Panc1 (cell line): ENCODE measurements around the gene PEPD. TPM values are rescaled to one million over a fixed set of nuclear protein-coding genes. Genes with fewer than 3 reads are reported as not detected.

ENCODE experiments used
- ATAC-seq: fragments of 200-7000 bp; cut with Tn5 transposase; 2 replicates; pipeline ENCODE4 v1.9.1; 2020; ENCODE audit warnings: mild to moderate bottlenecking, moderate library complexity
- BruUV-seq: library from RNA; stranded (reverse); fragments of 400-500 nt; replicated peaks from 2 replicates; lab custom pipeline; 2021; lab: Mats Ljungman, UMichigan
- CTCF ChIA-PET: fragments of 300-600 bp; sonication (Branson Sonifier 250); formaldehyde crosslinking; loops from one replicate; lab custom pipeline; 2022; ENCODE audit warnings: antibody characterized with exemption; lab: Charles Lee
- POLR2A ChIA-PET: fragments of 300-600 bp; sonication (Branson Sonifier 250); formaldehyde crosslinking; loops from one replicate; lab custom pipeline; 2022; ENCODE audit warnings: antibody characterized with exemption; lab: Charles Lee
- DNase-seq: peaks from one replicate; pipeline ENCODE4 v3.0.0-alpha.2; 2010; ENCODE audit warnings: low read depth, low spot score
- H3K27ac ChIP-seq: 2 replicates; pipeline ENCODE4 v1.5.1; 2011; ENCODE audit warnings: mild to moderate bottlenecking, low read length, inconsistent platforms
- H3K27me3 ChIP-seq: fragments of 200-500 bp; sonication (Bioruptor generic); 2 replicates; pipeline ENCODE4 v1.6.0; 2014; ENCODE audit warnings: low read length, inconsistent platforms; ENCODE audit not compliant: control insufficient read depth, insufficient read depth
- H3K36me3 ChIP-seq: fragments of 200-500 bp; sonication (Bioruptor generic); 2 replicates; pipeline ENCODE4 v1.5.1; 2014; ENCODE audit warnings: inconsistent platforms, mild to moderate bottlenecking, low read length, moderate library complexity; ENCODE audit not compliant: control insufficient read depth, insufficient read depth
- H3K4me1 ChIP-seq: 2 replicates; pipeline ENCODE4 v1.5.1; 2011; ENCODE audit warnings: inconsistent platforms, mild to moderate bottlenecking, low read length, moderate library complexity; ENCODE audit not compliant: control insufficient read depth, insufficient read depth
- H3K4me3 ChIP-seq, 2 experiments: 2 replicates each; pipeline ENCODE4 v1.5.1; 2011 to 2012; ENCODE audit warnings: low read depth in 2 of 2, low read length in 2 of 2, mild to moderate bottlenecking in 2 of 2, inconsistent platforms in 1 of 2, moderate library complexity in 1 of 2
- H3K9me3 ChIP-seq: fragments of 200-500 bp; sonication (Bioruptor generic); 2 replicates; pipeline ENCODE4 v1.5.1; 2014; ENCODE audit warnings: low read depth, mild to moderate bottlenecking, inconsistent platforms, low read length, moderate library complexity; ENCODE audit not compliant: control insufficient read depth, insufficient read depth
- CTCF ChIP-seq: fragments of 450-650 bp; IDR thresholded peaks from 2 replicates; pipeline ENCODE4 v1.5.1; 2017; ENCODE audit warnings: mild to moderate bottlenecking
- POLR2AphosphoS5 ChIP-seq: IDR thresholded peaks from 2 replicates; pipeline ENCODE4 v1.6.1; 2012; ENCODE audit warnings: mild to moderate bottlenecking, low read depth, low read length, moderate library complexity
- SIN3A ChIP-seq: IDR thresholded peaks from 2 replicates; pipeline ENCODE4 v1.6.1; 2012; ENCODE audit warnings: low read depth, mild to moderate bottlenecking, low read length, moderate library complexity, borderline replicate concordance; ENCODE audit not compliant: insufficient read depth
- TCF7L2 ChIP-seq: IDR thresholded peaks from 2 replicates; pipeline ENCODE4 v1.6.1; 2011; ENCODE audit warnings: mild to moderate bottlenecking, low read depth, low read length, inconsistent platforms
- in situ Hi-C: cut with HindIII; loops from 2 replicates; pipeline ENCODE4 v1.10.0; 2016; ENCODE audit warnings: low sequenced_read_pairs, low pct_unique_long_range_greater_than_20kb
- intact Hi-C: fragments of 100-400 bp; cut with micrococcal nuclease; formaldehyde crosslinking; loops from one replicate; pipeline ENCODE4 v1.10.0; 2022; ENCODE audit not compliant: unreplicated experiment
- total RNA-seq: library from RNA; stranded (reverse); gene quantifications from one replicate; pipeline ENCODE4 v1.2.1, GENCODE V29; 2021; ENCODE audit not compliant: unreplicated experiment
- TF ChIP-seq, protein P1 (sequence below), 2 experiments: IDR thresholded peaks; 2 replicates each; pipeline ENCODE4 v1.6.1; 2011 to 2012; ENCODE audit warnings: low read depth in 2 of 2, control low read depth in 1 of 2, low read length in 1 of 2, mild to moderate bottlenecking in 1 of 2, moderate library complexity in 1 of 2; ENCODE audit not compliant: insufficient read depth in 1 of 2

Gene PEPD
- total RNA-seq, 1 experiment from 2014 or later = 102 TPM

- Histone ChIP-seq H3K27me3 (peaks cover 8% of the 10 kb centered on the region), H3K36me3 (no peaks in the 10 kb centered on the region), H3K27ac (no peak overlapping the region), H3K4me3 (no peak overlapping the region), H3K9me3 (no peaks in the 10 kb centered on the region), H3K4me1 (no peaks in the 10 kb centered on the region)
- intact Hi-C loops = no loop called here
- no peak for ATAC-seq
- no peak for DNase-seq
- TF ChIP-seq POLR2AphosphoS5 (no peak), CTCF (no peak), SIN3A (no peak), TCF7L2 (no peak)
- TF ChIP-seq, protein P1, sequence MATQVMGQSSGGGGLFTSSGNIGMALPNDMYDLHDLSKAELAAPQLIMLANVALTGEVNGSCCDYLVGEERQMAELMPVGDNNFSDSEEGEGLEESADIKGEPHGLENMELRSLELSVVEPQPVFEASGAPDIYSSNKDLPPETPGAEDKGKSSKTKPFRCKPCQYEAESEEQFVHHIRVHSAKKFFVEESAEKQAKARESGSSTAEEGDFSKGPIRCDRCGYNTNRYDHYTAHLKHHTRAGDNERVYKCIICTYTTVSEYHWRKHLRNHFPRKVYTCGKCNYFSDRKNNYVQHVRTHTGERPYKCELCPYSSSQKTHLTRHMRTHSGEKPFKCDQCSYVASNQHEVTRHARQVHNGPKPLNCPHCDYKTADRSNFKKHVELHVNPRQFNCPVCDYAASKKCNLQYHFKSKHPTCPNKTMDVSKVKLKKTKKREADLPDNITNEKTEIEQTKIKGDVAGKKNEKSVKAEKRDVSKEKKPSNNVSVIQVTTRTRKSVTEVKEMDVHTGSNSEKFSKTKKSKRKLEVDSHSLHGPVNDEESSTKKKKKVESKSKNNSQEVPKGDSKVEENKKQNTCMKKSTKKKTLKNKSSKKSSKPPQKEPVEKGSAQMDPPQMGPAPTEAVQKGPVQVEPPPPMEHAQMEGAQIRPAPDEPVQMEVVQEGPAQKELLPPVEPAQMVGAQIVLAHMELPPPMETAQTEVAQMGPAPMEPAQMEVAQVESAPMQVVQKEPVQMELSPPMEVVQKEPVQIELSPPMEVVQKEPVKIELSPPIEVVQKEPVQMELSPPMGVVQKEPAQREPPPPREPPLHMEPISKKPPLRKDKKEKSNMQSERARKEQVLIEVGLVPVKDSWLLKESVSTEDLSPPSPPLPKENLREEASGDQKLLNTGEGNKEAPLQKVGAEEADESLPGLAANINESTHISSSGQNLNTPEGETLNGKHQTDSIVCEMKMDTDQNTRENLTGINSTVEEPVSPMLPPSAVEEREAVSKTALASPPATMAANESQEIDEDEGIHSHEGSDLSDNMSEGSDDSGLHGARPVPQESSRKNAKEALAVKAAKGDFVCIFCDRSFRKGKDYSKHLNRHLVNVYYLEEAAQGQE (IDR thresholded peaks at IDR 0.05; ENCODE audit: insufficient read depth in 1 of 2, low read depth in 2 of 2, low read length in 1 of 2) = no peak
- POLR2A ChIA-PET = interaction anchor here (0.6 kb wide), 2 partner anchors 25 to 821 kb away, joined by 3 to 4 read pairs; no protein-coding TSS in a partner anchor
- CTCF ChIA-PET = no interaction called here
- no TSS peak for BruUV-seq
- in situ Hi-C loops = no loop called here
These were observed 158.9 kb downstream of the PEPD start for GRCh38 chr19:33362508-33363228.

DNA sequence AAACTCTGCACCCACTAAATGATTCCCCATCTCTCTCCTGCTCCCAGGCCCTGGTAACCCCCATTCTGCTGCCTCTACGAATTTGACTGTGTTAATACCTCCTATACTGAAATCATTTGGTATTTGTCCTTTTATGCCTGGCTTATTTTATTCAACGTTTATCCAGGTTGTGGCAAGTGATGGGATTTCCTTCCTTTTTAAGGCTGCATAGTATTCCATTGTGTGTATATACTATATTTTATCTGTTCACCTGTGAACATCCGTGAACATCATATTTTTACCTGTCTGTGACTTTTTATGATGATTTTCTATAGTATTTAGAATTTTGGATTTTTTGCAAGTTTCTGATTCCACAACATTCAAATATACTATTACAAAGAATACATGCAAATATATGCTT lies 162.0 kb downstream of the PEPD start:
- intact Hi-C loops = no loop called here

More for the DNA sequence above, 162.0 kb downstream of the PEPD start:
- Histone ChIP-seq H3K4me1 (no peaks in the 10 kb centered on the region), H3K36me3 (no peaks in the 10 kb centered on the region), H3K27ac (no peak overlapping the region), H3K9me3 (peaks cover 5% of the 10 kb centered on the region; the same call in 1 of the 2 replicates), H3K4me3 (no peak overlapping the region), H3K27me3 (peaks cover 3% of the 10 kb centered on the region; the same call in 1 of the 2 replicates)
- CTCF ChIA-PET = interaction anchor here (0.7 kb wide), 1 partner anchor 81 kb away, joined by 3 read pairs; no protein-coding TSS in a partner anchor
- in situ Hi-C loops = no loop called here
- POLR2A ChIA-PET = interaction anchor here (0.5 kb wide), 1 partner anchor 333 kb away, joined by 3 read pairs; no protein-coding TSS in a partner anchor
- DNase-seq = no peak
- ATAC-seq = no peak
- no TSS peak for BruUV-seq
- TF ChIP-seq SIN3A (no peak), POLR2AphosphoS5 (no peak), TCF7L2 (no peak), CTCF (no peak)
- TF ChIP-seq, protein P1 (IDR thresholded peaks at IDR 0.05; ENCODE audit: insufficient read depth in 1 of 2, low read depth in 2 of 2, low read length in 1 of 2) = no peak
